GM04503 (cell line): ENCODE data around the gene PCARE.
A peak's percentile ranks its signal among the peaks of the same experiment; 100 is the strongest.

Experiments
- DNase-seq: peaks from one replicate; pipeline ENCODE4 v3.0.0-alpha.2; 2012; ENCODE audit warnings: low read depth

PCARE gene

DNA sequence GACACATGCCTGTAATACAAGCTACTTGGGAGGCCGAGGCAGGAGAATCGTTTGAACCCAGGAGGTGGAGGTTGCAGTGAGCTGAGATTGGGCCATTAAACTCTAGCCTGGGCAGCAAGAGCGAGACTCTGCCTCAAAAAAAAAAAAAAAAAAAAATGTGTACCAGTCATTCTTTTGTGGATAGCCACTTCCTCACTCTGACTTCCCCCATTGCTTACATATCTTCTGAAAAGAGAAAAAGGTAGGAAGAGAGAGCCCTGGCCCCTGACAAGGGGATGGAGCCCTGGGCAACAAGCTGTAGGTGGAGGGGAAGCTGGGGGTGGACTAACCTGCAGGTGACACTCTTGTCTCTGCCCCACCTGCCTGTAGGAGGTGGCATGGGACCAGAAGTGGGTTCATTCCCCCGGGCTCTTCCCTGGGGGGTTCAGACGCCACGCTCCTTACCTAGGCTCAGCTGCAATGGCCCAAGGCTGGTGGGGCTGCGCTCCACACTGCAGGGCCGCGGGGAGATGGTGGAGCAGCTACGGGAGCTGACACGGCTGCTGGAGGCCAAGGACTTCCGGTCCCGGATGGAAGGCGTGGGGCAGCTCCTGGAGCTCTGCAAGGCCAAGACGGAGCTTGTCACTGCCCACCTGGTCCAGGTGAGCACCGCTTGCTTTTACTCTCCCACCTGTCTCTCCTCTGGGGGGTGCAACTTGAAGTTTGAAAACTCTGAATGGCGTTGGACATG lies 39.1 kb downstream of the PCARE start:
- no peak for DNase-seq

DNA sequence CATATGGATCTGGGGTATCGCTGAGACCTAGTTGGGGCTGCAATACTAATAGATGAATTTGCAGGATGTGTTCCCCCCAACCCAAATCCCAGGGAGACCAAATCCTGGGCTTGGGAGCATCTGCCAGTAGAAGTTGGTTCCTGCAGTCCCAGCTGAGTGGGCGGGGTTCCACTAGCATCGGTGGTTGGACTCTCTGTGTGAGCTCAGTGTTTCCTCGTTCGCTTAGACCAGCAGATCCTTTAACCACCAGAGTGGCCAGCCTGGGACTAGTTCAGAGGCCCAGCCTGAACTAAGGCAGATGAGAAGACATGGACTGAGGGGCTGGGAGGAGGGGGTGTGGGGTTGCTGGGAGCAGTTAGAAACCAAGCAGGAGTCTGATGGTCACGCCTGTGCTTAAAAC lies 40.7 kb downstream of the PCARE start:
- DNase-seq: no peak

DNA sequence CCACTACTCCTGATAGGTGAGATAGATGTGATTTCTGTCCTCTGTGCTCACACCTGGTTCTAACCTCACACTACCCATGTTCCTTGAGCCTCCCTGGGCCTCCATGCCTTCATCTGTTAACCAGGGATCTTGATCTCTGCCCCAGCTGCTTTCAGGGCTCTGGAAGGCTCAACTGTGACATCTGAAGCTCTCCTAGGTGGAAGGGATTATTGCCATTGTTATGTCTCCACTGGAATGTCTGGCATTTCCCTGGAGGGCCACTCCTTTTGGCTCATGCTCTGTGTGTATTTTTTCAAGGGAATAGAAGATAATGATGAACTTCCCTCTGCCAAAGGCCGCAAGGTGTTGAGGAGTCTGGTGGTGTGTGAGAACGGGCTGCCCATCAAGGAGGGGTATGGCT lies 41.2 kb downstream of the PCARE start:
- DNase-seq: peak; percentile 33

DNA sequence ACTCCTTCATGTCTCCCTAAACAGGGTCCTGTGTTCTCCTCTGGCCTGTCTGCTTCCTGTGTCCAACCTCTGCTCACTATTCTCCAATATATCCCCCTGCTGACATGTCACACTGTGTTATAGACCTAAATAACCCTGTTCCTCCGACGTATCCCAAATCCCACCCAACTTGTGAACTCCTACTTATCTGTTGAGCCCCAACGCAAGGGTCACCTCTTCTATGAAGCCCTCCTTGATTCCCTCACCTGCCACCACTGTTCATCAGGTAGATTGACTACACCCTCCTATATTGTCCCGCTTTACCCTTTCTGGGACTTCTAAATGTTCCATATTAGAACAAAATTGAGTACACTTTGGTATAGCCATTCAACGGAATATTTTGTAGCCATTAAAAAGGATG lies 42.1 kb downstream of the PCARE start:
- no peak for DNase-seq

DNA sequence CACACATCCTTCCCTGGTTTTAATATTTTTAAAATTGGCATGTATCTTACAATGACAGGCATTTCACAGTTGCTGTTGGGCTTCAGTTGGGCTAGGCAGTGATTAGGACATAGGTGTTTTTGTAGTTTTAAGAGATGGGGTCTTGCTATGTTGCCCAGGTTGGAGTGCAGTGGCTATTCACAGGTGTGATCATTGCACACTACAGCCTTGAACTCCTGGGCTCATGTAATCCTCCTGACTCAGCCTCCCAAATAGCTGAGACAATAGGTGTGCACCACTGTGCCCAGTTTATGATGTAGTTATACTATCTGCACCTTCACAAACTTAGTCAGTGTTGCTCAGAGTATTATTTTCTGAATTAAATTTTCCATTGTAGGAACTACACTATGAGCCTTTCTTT lies 43.3 kb downstream of the PCARE start:
- no peak for DNase-seq

DNA sequence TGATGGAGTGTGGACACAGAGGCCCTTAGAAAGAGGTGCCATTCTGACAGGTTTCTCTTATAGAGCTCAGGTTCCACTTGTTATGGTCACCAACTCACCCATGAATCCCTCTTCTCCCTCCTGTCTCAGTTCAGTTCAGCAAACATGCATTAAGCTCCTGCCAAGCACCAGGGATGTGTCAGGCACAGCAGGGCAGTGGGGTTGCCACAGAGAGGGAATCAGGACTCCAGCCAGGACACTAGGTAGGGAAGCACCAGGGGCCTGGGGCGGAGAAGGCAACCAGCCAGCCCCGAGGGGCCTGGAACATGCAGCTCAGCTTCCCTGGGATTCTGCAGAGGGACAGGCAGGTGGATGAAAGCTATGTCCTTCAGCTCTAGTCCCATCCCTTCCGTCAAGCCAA lies 48.6 kb downstream of the PCARE start:
- no peak for DNase-seq

DNA sequence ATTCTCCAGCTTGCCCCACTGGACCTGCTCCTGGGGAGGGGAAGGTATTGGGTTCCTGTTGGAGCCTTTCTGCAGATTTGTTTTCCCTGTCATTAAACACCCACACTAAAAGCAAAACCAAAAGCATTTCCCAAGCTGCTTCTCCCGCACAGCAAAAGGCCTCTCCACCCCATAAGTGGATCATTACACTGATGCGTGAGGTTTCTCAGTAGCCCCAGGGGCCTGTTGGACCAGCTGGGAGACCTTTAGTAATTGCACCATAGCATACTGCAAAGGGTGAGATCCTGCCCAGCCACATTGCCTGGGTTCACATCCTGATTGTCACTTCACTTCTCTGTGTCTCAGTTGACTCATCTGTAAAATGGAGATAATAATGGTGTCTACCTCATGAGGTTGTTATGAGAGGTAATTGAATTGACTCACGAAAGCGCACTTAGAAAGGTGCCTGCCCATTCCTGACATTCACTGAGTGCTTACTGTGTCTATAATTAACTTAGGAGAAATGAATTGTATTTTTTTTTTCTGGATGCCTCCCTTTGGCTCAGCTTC lies 49.4 kb downstream of the PCARE start:
- DNase-seq: no peak

DNA sequence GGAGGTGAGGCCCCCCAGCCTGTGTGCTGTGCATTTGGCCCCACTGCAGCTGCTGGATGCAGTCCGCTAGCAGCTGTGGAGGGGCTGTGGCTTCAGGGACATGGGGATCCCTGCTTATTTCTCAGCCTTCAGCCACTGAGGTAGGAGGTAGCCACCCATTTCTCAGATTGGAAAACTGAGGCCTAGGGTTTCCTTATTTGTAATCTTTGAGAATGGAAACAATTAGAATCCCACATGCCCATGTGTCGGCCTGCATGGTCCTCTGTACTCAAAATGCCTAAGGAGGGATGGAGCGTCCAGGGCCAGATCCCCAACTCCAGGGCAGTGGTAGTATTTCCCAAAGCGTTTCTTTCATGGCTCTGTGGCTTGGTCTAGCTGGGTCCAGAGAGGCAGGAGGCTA lies 51.1 kb downstream of the PCARE start:
- DNase-seq: no peak

DNA sequence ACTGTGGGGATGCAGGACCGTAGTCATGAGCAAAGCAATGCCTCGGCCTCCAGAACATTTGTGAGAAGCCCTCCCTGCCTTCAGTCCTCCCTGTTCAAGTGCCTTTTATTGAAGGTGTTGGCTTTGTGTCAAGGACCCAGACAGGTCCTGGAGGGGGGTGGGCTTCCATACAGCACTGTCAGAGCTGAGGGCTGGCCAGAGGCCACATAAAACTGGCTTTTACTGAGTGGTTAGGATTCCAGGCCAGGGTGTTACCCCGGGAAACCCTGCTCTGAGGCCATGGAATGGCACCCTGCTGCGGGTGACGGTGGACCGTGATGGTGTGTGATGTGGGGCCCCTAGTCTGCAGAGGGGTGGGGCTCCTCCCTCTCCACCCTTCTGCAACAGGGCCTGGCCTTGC lies 51.6 kb downstream of the PCARE start:
- no peak for DNase-seq

DNA sequence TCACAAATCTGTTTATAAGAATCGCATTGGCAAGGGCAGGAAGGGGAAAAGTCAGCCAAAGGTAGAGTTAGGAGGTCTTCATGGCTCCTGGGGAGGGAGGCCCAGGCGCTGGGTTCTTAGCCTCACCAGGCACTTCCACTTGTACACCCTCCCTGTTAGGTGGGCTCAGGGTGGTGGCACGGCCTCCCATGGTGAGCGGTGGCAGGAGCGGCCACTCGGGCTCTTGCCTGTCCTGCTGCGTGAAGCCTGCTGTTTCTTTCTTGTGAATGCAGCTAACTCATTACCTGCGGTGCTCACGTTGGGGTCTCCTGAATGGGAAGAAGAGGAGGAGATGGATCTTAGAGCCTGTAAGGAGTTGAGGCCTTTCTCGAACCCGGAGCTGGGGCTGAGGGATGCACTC lies 52.4 kb downstream of the PCARE start:
- no peak for DNase-seq

DNA sequence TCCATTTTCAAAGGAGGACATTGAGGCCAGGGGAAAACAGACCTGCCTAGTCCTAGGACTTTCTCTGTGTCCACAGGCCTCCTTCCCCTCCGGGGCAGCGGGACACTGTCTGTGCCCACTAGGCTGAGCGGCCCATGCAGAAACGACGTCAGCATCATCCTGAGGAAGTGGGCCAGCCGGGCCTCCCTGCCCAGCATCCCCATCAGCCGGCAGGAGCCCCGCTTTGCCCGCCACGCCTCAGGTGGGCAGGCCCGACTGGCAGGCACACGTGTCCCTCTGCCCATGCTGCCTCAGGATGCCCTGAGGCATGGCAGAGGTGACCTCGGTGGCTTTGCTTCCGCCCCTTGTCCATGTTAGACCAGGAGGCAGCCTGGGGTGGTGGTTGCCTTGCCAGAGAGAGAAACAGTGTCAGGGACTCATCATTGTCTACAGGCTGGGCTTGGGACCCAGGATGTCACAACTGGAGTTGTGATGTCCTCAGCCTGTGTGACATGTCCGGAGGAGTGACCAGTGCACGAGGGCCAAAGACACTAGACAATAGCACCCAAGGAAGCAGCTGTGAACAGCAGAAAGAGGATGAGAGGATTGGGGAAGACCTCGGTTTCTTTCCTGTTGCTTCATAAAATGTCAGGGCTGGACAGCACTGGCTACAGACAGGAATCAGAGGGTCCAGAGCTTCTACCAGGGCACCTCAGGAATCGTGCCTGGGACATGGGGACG lies 56.4 kb downstream of the PCARE start:
- no peak for DNase-seq

DNA sequence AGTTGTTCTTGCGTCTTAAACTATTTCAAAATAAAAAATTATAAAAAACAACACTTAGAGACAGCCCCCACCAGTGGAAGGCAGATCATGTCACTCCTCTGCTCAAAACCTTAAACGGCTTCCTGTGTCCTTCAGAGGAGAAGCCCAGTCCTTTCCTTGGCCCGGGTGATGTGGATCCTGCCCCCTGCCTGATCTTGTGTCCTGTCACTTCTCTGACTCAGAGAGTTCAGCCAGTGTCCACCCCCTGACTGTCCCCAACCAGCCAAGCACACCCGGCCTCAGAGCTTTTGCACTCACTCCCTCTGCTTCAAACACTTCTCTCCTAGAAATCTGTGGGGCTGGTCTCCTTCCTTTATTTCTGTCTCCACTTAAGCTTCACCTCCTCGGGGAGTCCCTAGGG lies 57.8 kb downstream of the PCARE start:
- DNase-seq: no peak

DNA sequence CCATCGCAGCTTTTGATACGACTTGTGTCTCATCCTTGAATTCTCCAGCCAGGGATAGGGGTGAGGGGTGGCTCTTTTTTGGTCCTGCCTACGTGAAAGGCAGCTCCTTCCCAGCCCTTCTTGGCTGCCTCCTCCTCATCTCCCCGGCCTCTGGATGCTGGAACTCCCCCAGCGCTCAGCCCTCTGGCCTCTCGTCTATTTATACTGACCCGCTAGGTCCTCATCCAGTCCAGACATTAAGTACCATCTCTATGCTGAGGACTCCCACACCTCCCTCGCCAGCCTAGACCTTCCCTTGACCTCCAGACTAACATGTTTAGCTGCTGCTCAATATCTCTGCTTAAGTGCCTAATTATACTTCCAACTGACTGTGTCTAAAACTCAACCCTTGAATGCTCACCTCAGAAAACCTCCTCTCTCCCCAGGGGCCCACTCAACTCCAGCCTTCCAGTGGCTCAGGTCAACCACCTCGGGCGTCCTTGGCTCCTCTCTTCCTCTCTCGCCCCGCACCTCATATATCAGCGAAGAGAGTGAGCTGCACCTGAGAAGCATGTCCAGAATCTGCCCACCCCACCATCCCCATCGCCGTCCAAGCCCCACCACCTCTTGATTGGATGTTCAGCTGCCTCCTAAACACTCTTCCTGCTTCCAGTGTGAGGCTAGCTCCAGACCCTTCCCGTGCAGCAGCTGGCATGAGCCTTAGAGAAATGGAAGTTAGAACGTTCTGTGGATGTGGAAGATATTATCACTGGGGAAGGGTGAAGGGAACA lies 58.4 kb downstream of the PCARE start:
- no peak for DNase-seq

DNA sequence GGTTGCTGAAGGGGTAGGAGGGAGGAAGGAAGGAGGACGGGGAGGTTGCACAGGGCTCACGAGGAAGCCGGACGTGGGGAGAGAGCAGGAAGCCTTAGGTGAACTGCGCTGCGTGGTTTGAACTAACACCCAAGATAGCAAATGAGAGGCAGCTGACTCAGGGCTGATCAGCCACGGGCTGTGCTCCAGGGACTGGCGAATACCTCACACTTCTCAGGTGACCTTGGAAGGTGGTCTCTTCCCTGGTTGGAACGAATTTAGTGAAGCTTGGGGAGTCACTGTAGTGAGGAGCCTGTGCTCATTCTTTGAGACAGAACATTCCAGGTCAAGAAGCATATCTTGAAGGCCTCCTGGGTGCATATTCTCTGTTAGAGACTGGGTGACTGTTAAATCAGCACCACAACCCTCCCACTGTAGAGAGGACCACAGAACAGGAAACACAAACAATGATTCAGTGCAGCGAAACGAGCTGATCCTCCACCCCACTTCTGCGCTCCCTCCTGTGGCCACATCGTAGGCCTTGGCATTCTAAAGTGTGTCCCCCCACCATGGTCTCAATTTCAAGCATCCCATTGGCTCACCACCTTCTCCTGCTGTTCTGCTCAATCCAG lies 59.4 kb downstream of the PCARE start:
- DNase-seq: no peak

DNA sequence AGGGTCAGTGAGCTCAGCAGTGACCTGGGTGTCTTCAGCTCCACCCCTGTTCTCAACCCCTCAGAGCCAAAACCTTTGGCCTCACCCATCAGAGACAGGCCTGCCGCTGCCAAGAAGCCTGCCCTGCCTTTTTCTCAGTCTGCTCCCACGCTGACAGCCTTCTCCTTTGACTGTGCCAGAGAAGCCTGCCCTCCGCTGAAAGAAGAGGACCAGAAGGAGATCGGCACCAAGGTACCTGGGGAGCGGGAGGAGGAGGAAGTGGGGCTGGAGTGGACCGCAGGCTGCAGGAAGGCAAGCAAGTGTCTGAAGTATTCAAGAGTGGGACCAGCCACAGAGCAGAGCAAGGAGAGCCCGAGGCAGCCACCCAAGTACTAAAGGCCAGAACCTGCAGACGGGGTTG lies 60.0 kb downstream of the PCARE start:
- no peak for DNase-seq

DNA sequence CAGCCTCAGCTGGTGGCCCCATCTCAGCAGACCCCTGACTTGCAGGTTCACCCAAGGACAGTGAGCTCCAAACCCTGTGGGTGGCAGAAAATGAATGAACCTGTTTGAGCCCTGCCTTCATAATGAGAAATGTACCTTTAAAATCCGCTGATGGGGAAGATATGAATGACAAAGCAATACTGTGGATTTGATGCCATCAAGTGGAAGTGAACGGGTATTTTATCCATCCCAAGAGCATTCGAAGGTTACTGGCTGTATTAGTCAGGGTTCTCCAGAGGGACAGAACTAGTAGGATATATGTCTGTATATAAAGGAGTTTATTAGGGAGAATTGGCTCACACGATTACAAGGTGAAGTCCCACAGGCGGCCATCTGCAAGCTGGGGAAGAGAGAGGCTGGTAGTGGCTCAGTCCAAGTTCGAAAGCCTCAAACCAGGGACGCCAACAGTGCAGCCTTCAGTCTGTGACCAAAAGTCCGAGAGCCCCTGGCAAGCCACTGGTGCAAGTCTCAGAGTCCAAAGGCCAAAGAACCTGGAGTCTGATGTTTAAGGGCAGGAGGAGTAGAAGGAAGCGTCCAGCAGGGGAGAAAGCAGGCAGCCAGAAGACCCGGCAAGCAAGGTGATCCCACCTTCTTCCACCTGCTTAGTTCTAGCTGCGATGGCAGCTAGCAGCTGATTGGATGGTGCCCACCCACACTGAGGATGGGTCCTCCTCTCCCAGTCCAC lies 61.1 kb downstream of the PCARE start:
- no peak for DNase-seq

DNA sequence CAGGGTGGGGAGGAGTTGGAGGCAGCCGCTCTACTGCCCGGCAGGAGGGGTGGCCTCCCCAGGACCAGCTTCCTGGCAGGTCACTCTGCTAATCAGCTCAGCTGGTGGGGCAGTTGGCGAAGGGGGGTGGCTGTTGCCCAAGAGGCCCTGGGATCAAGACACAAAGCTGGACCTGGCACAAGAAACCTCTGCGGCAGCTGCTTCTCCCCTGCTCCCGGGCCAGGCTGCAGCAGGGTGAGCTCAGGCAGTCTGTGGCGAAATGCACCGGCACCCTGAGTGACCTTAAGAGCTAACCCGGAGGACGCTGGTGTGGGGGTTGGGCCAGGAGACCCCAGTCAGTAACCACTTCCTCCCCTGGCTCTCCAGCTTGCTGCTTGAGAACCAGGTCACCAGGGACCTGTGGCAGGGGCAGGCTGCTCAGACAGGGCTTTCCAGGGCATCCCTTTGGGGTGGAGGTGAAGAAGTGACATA lies 62.1 kb downstream of the PCARE start:
- DNase-seq: no peak
